Measurements from ENCODE around the gene SERPINB11. TPM values are rescaled to one million over a fixed set of nuclear protein-coding genes. Genes with fewer than 3 reads are reported as not detected.
"Not testable (repeated sequence)": the region's sequence is repeated elsewhere in the genome, so short reads cannot be mapped to it uniquely, and the experiment has no call there.

Gene SERPINB11, protein sequence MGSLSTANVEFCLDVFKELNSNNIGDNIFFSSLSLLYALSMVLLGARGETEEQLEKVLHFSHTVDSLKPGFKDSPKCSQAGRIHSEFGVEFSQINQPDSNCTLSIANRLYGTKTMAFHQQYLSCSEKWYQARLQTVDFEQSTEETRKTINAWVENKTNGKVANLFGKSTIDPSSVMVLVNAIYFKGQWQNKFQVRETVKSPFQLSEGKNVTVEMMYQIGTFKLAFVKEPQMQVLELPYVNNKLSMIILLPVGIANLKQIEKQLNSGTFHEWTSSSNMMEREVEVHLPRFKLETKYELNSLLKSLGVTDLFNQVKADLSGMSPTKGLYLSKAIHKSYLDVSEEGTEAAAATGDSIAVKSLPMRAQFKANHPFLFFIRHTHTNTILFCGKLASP
- not detected for polyA plus RNA-seq (ENCODE audit: insufficient read length in 3 of 3)
- long read RNA-seq, donor 1, result 0 reads
- long read RNA-seq, donor 2, result 0 reads
- long read RNA-seq, donor 3, result 0 reads
- long read RNA-seq, donor 4, result 0 reads
- long read RNA-seq, donor 5, result 0 reads
- long read RNA-seq, donor 6, result 0 reads
- long read RNA-seq, donor 7, result 0 reads
- long read RNA-seq, donor 8, result 0 reads
- long read RNA-seq, donor 9, result 0 reads
- long read RNA-seq, donor 10, result 0 reads
- long read RNA-seq, donor 11, result 0 reads
- long read RNA-seq, donor 12, result 0 reads
- long read RNA-seq, donor 13, result 0 reads
- long read RNA-seq, donor 14, result 0 reads
- long read RNA-seq, donor 15, result 0 reads
- long read RNA-seq, donor 16, result 0 reads

GRCh38 chr18:63702660-63703059 is at the start of gene SERPINB11:
Gene SERPINB11 (plus strand): TSS chr18:63702960. CDS start chr18:63710194, 7,234 bp downstream.
- no peak for DNase-seq (ENCODE audit: extremely low read depth in 1 of 11, low read depth in 9 of 11, low spot score in 4 of 11)

- not testable (repeated sequence) for DNase-seq (ENCODE audit: extremely low read depth in 1 of 11, low read depth in 9 of 11, low spot score in 4 of 11)
Observed at GRCh38 chr18:63658920-63659319, 43.8 kb upstream of the SERPINB11 start.

- not testable (repeated sequence) for DNase-seq (ENCODE audit: extremely low read depth in 1 of 11, low read depth in 9 of 11, low spot score in 4 of 11)
Observed at GRCh38 chr18:63661750-63662149, 41.0 kb upstream of the SERPINB11 start, which contains the start of gene SERPINB3. Gene SERPINB3 (minus strand): TSS chr18:63661893. CDS start chr18:63661216, 677 bp downstream.

GRCh38 chr18:63664571-63664970 is 38.2 kb upstream of the SERPINB11 start:
- no peak for DNase-seq (ENCODE audit: extremely low read depth in 1 of 11, low read depth in 9 of 11, low spot score in 4 of 11)

- DNase-seq (ENCODE audit: extremely low read depth in 1 of 11, low read depth in 9 of 11, low spot score in 4 of 11), result no peak
Observed at GRCh38 chr18:63676526-63677323, 26.0 kb upstream of the SERPINB11 start.

GRCh38 chr18:63677500-63678225 is 25.1 kb upstream of the SERPINB11 start:
- no peak for DNase-seq (ENCODE audit: extremely low read depth in 1 of 11, low read depth in 9 of 11, low spot score in 4 of 11)

DNA sequence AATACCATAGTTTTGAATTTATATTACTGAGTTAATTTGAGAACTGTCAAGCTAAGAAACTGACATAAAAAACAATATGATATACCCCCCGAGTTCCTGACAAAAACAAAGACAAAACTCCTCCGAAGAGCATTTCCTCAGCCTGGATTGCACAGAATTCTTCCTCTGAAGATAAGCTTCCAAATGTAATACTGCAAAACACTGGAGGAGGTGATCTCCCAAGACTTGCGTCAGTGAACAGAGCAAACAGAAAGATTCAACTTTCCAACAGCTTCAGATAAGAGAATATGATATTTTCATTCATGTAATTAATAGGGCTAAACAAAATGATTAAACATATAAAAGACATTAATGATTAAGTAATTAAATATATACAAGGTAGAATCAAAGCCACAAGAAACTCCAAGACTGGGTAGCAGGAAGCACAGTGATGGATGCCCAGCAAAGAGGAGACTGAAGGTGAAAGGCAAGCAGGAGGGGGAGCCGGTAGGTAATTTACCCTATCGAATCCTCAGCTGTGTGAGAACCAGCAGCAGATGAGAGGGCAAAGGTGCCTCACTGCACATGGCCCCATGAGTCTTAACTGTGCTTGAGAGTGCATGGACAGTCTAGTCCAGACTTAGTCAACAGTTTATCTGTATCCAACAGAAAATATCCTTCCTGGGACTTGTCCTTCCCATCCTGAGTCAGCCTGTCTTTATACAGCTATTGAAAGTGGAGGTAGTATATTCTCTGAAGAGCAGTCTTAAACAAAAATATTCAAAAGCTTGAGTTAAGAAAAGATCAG is 22.7 kb upstream of the SERPINB11 start:
- DNase-seq (ENCODE audit: extremely low read depth in 1 of 11, low read depth in 9 of 11, low spot score in 4 of 11), result no peak

DNA sequence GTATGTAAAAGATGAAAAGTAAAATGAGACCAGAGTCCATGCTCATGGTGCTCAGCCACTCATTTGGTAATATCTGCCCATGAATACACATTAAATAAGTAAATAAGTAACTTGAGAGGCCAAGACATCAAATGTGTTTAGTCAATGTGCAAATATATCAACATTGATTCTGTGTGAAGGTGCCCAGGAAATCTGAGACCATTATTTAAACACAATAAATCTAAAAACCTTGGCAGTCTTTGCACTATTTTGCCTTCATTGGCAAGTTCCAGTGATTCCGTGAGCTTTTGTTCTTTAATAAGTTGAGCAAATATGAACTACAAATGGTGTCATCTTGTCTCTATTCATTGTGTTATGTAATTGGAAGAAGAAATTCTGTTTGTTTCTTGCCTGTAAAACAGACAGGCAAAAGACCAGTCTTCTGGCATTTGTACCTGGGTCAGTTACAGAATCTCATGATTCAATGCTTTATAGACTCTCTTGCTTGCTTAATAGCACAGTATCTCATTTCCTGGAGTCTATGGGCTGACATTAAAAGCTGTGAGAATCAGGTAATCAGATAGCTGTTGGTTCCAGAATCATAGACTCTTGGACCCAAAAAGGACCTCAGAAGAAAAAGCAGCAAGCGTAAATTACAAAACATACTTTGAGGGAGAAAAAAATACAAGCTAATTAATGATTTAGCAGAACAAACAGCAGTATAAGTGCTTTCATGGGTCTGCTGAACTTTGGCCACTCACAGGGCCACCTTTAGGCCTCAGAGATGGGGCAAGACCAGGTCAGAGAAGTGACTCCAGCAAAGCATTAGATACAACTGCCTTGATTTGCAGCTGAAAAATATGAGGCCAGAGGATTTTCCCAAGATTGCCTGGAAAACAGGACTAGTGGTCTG is 21.1 kb upstream of the SERPINB11 start:
- peak in 5 of 11 donors; percentile 7 to 50 (median 20) for DNase-seq (ENCODE audit: extremely low read depth in 1 of 11, low read depth in 9 of 11, low spot score in 4 of 11)

GRCh38 chr18:63683152-63683551 is 19.6 kb upstream of the SERPINB11 start:
- peak in 4 of 11 donors; percentile 4 to 20 (median 14) for DNase-seq (ENCODE audit: extremely low read depth in 1 of 11, low read depth in 9 of 11, low spot score in 4 of 11)

GRCh38 chr18:63683890-63684289 is 18.9 kb upstream of the SERPINB11 start:
- no peak for DNase-seq (ENCODE audit: extremely low read depth in 1 of 11, low read depth in 9 of 11, low spot score in 4 of 11)

DNA sequence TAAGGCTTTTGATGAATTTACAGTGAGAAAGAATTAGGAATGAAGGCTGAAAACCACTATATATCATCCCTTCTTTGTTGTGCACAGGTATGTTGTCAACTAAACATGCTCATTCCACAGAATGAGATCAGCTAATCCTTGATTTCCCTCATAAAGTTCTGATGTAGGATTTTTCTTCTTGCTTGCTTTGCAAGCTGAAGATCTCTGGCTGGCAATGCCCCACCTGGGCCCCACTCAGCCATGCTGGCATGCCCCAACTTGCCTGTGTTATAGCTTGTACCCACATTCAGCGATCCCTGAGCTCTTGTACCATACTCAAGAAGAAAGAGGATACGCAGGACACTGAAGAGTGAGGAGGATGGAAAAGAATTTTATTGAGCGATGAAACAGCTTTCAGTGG is 18.0 kb upstream of the SERPINB11 start:
- DNase-seq (ENCODE audit: extremely low read depth in 1 of 11, low read depth in 9 of 11, low spot score in 4 of 11), result no peak

DNA sequence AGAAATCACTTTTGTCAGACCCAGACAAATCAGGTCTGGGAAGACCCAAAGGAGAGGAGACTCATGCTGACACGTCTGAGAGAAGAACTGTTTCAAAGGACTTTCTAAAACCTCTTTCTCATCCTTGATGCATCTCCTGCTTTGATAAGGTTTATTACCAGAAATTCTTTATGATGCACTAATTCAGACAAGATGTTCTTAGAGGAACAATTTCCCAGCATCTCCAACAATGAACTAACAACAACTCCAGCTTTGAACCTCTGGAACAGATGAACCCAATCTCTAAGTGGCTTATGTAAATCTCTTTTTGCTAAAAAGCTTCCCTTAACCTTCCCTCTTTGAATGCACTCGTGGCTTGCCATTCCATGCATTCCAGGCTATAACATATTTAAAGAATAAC is 15.9 kb upstream of the SERPINB11 start:
- no peak for DNase-seq (ENCODE audit: extremely low read depth in 1 of 11, low read depth in 9 of 11, low spot score in 4 of 11)

DNA sequence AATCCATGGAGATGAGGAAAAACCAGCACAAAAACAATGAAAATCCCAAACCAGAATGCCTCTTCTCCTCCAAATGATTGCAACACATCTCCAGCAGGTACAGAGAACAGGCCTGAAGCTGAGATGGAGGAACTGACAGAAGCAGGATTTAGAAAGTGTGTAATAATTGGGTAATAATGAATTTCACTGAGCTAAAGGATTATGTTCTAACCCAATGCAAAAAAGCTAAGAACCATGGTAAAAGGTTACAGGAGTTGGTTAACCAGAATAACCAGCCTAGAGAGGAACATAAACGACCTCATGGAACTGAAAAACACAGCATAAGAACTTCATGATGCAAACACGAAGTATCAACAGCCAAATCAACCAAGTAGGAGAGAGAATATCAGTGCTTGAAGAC is 13.7 kb upstream of the SERPINB11 start:
- no peak for DNase-seq (ENCODE audit: extremely low read depth in 1 of 11, low read depth in 9 of 11, low spot score in 4 of 11)

- DNase-seq (ENCODE audit: extremely low read depth in 1 of 11, low read depth in 9 of 11, low spot score in 4 of 11), result no peak
Observed at GRCh38 chr18:63697097-63697660, 5.6 kb upstream of the SERPINB11 start.

GRCh38 chr18:63700501-63700900 is 2.3 kb upstream of the SERPINB11 start:
- no peak for DNase-seq (ENCODE audit: extremely low read depth in 1 of 11, low read depth in 9 of 11, low spot score in 4 of 11)

GRCh38 chr18:63701952-63702351 is 808 bp upstream of the SERPINB11 start:
- no peak for DNase-seq (ENCODE audit: extremely low read depth in 1 of 11, low read depth in 9 of 11, low spot score in 4 of 11)

- DNase-seq (ENCODE audit: extremely low read depth in 1 of 11, low read depth in 9 of 11, low spot score in 4 of 11), result no peak
Observed at GRCh38 chr18:63705401-63705800, 2.6 kb downstream of the SERPINB11 start.
